Smooth muscle cell of the brain vasculature (primary cell): ENCODE data around the gene DMPK.
"Not testable (repeated sequence)": the region's sequence is repeated elsewhere in the genome, so short reads cannot be mapped to it uniquely, and the experiment has no call there.

ENCODE experiments used
- DNase-seq: peaks from one replicate; pipeline ENCODE4 v3.0.0-alpha.2; 2012; ENCODE audit warnings: low read depth, low spot score

DMPK gene

GRCh38 chr19:45814851-45815480 lies 32.7 kb upstream of the DMPK start, which contains the start of gene RSPH6A:
Gene RSPH6A, minus strand, starts transcription at chr19:45815308. Its CDS starts 132 bp downstream, at chr19:45815176.
- no peak for DNase-seq

GRCh38 chr19:45814166-45814780 lies 32.0 kb upstream of the DMPK start:
- no peak for DNase-seq

- no peak for DNase-seq
Measured at GRCh38 chr19:45812297-45812696, 30.0 kb upstream of the DMPK start.

GRCh38 chr19:45809643-45810159 lies 27.4 kb upstream of the DMPK start:
- peak; percentile 40 for DNase-seq

DNA sequence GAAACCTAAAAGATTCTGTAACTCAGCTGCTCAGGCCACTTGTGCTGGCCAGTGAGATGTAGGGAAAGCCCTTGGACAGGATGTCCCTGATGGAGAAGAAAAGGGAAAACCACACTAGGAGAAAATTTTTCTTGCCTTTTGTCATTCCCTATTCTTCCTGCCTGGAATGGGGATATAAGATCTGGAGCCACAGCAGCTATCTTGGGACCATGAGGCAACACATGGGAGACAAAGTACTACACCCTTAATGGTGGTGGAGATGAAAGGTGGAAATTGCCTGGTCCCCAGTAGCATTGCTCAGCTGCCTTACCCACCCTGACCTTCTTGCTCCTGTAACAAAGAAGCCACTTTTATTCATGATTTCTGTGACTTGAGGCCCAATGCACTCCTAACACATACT lies 23.4 kb upstream of the DMPK start:
- no peak for DNase-seq

GRCh38 chr19:45804959-45805230 lies 22.6 kb upstream of the DMPK start:
- DNase-seq = no peak

- no peak for DNase-seq
Measured at GRCh38 chr19:45804140-45804958, 22.1 kb upstream of the DMPK start.

GRCh38 chr19:45801603-45802175 lies 19.4 kb upstream of the DMPK start:
- no peak for DNase-seq

GRCh38 chr19:45800070-45800553 lies 17.8 kb upstream of the DMPK start:
- DNase-seq = no peak

DNA sequence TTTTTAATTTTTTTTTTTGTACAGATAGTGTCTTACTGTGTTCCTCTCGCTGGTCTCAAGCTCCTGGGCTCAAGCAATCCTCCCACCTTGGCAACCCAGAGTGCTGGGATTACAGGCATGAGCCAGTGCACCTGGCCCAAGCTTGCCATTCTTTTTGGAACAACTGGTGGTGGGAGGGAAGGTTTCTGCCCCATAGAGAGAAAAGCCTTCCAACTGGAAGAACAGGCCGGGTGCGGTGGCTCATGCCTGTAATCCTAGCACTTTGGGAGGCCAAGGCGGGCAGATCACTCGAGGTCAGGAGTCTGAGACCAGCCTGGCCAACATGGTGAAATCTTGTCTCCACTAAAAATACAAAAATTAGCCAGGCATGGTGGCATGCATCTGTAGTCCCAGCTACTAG lies 17.3 kb upstream of the DMPK start:
- DNase-seq = not testable (repeated sequence)

- peak; percentile 40 for DNase-seq
Measured at GRCh38 chr19:45798995-45799517, 16.8 kb upstream of the DMPK start.

GRCh38 chr19:45794627-45795026 lies 12.3 kb upstream of the DMPK start:
- no peak for DNase-seq

DNA sequence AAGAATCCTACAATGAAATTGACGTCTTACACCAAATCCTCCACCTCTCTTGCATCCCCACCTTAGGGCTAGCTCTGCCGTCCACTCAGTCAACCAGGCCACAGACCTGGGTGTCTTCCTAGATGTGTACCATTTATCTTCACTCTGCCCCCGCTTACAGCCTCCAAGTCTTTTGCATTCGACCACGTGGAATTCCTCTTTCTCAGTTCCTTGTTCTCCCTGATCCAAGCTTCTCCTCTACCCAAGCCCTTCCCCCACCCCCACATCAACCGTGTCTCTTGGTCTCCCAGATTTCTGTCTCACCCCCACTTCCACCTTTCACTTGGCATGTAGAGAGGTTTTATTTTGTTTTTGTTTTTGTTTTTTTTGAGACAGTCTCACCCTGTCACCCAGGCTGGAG lies 11.6 kb upstream of the DMPK start:
- DNase-seq = no peak

GRCh38 chr19:45793178-45793564 lies 10.9 kb upstream of the DMPK start:
- DNase-seq = no peak

DNA sequence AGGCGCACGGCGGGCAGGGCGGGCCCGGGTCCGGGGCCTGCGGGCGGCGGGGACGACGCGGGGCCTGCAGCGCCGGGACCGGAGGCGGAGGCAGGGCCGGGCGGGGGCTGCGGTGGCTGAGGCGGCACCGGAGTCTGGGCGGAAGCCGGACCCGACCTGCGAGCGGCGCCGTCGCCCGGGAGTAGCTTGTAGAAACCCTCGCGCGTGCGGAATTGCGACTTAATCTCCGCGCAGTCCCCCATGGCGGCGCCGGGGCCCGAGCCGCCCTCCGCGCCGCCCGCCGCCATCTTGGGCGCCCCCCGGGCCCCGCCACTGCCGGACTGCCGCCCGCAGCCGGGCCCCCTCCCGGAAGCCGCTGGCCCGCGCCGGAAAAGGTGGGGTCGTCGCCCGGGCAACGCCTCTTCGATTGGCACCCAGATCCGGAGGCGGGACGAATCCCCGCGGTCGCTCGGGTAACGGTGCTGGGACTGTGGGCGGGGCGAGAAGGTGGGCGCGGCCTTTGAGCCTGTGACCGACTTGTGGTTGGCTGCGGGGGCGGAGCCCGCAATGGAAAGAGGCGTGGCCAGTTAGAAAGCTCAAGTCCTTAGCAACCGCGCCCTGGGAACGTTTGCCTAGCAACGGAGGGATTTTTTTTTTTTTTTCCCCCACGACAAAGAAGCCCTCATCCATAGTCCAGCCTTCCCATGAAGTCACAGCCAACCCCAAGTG lies 10.3 kb upstream of the DMPK start, which contains the start of gene DMWD:
Gene DMWD (minus strand): TSS at position 376 of the 708 bp plus-strand sequence. CDS start 89 bp downstream, at position 287.
- DNase-seq = peak; percentile 98

DNA sequence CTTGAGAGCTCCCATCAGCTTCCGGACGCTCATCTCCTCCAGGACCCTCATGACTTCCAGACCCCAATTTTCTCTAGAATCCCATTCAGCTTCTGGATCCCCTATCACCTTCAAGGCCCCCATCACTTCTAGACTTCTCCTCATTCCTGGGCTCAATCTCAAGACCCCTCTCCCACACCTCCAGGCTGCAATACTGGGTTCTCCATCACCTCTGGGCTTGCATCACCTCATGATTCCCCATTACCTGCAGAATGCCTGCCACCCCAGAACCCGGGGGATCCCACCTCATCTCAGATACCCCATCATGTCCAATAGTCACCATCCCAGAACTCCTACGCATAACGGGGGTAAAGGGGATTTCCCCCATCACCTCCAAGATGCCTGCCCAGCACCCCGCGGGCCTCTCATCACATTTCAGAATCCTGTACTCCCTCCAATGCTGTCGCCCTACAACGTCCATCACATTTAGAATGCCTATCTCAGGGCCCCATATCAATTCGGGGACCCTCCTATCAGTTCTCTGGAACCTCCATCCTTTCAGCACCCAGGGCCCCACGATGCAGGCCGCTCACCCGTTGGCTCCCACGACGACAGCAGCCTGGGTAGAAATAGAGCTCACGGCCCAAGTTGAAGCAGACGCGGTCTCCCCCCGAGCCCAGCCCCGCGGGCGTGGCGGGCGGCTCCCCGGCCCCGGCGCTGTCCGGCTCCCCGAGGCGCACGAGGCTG lies 9.6 kb upstream of the DMPK start:
- no peak for DNase-seq

GRCh38 chr19:45790942-45791341 lies 8.7 kb upstream of the DMPK start:
- no peak for DNase-seq

- DNase-seq = no peak
Measured at GRCh38 chr19:45789035-45789786, 6.9 kb upstream of the DMPK start.

- DNase-seq = no peak
Measured at GRCh38 chr19:45786533-45786894, 4.2 kb upstream of the DMPK start.
